GM12878 (cell line): ENCODE measurements around the gene MATN4. TPM values are rescaled to one million over a fixed set of nuclear protein-coding genes. Genes with fewer than 3 reads are reported as not detected.

Experiments used
- ATAC-seq: fragments of 200-7000 bp; cut with Tn5 transposase; 3 replicates; pipeline ENCODE4 v1.9.1; 2020; ENCODE audit warnings: mild to moderate bottlenecking, moderate library complexity
- BruUV-seq: library from RNA; stranded (reverse); fragments of 400-500 nt; replicated peaks from 2 replicates; lab custom pipeline; 2021; lab: Mats Ljungman, UMichigan
- CTCF ChIA-PET: fragments of 300-600 bp; sonication (Branson Sonifier 250); formaldehyde crosslinking; extraction: SDS; loops from one replicate; lab custom pipeline; 2021; ENCODE audit warnings: inconsistent platforms; lab: Yijun Ruan, JAX
- POLR2A ChIA-PET: fragments of 350-600 bp; formaldehyde crosslinking; extraction: SDS; loops from one replicate; lab custom pipeline; 2021; ENCODE audit warnings: inconsistent platforms; lab: Charles Lee
- RAD21 ChIA-PET: fragments of 300-600 bp; sonication (Branson Sonifier 250); formaldehyde crosslinking; loops from one replicate; lab custom pipeline; 2023; ENCODE audit warnings: antibody characterized with exemption; ENCODE audit not compliant: unreplicated experiment; lab: Charles Lee
- SMC1A ChIA-PET: fragments of 300-600 bp; sonication (Branson Sonifier 250); formaldehyde crosslinking; loops from one replicate; lab custom pipeline; 2023; ENCODE audit not compliant: unreplicated experiment, uncharacterized antibody; lab: Charles Lee
- DNase-seq: peaks from one replicate; pipeline ENCODE4 v3.0.0-alpha.2; 2011; ENCODE audit warnings: low read depth, low spot score
- FAIRE-seq: peaks from 3 replicates; lab custom pipeline; 2011; peaks lifted over from hg19 to GRCh38; lab: Jason Lieb, UNC
- H2AFZ ChIP-seq: 2 replicates; pipeline ENCODE4 v1.6.0; 2011; ENCODE audit warnings: low read depth, low read length, control low read depth; ENCODE audit not compliant: control insufficient read depth
- H3K27ac ChIP-seq: 2 replicates; pipeline ENCODE4 v1.5.1; 2011; ENCODE audit warnings: control low read depth; ENCODE audit not compliant: control insufficient read depth, insufficient read depth
- H3K27me3 ChIP-seq, 2 experiments: replicated peaks in 1 of 2; 2 replicates each; pipeline versions ENCODE4 v1.6.0 to v1.6.1; 2011; ENCODE audit warnings: low read length in 1 of 2; ENCODE audit not compliant: control insufficient read depth in 2 of 2, insufficient read depth in 2 of 2
- H3K36me3 ChIP-seq, 2 experiments: 2 replicates each; pipeline ENCODE4 v1.5.1; 2011; ENCODE audit warnings: low read length in 1 of 2; ENCODE audit not compliant: control insufficient read depth in 2 of 2, insufficient read depth in 2 of 2
- H3K4me1 ChIP-seq: 2 replicates; pipeline ENCODE4 v1.6.1; 2011; ENCODE audit warnings: mild to moderate bottlenecking, low read length, moderate library complexity, mixed read lengths; ENCODE audit not compliant: control insufficient read depth, insufficient read depth
- H3K4me2 ChIP-seq: 2 replicates; pipeline ENCODE4 v1.6.0; 2011; ENCODE audit warnings: control low read depth; ENCODE audit not compliant: control insufficient read depth, insufficient read depth
- H3K4me3 ChIP-seq: fragments of 200-600 bp; sonication (generic); 2 replicates; pipeline ENCODE4 v1.5.1; 2016
- H3K79me2 ChIP-seq: 2 replicates; pipeline ENCODE4 v1.6.0; 2011; ENCODE audit warnings: low read length; ENCODE audit not compliant: control insufficient read depth, insufficient read depth
- H3K9ac ChIP-seq: 2 replicates; pipeline ENCODE4 v1.8.0; 2011; ENCODE audit warnings: low read length, control low read depth, mixed read lengths; ENCODE audit not compliant: control insufficient read depth, insufficient read depth
- H3K9me3 ChIP-seq: replicated peaks from 3 replicates; pipeline ENCODE4 v1.5.1; 2011; ENCODE audit warnings: mild to moderate bottlenecking, low read length; ENCODE audit not compliant: control insufficient read depth, insufficient read depth
- H4K20me1 ChIP-seq: 2 replicates; pipeline ENCODE4 v1.6.0; 2011; ENCODE audit not compliant: control insufficient read depth, insufficient read depth
- ASH2L ChIP-seq: fragments of 300-600, 200-600 bp; sonication (generic); IDR thresholded peaks from 2 replicates; pipeline ENCODE4 v1.6.1; 2017; ENCODE audit warnings: low read depth, mild to moderate bottlenecking, borderline replicate concordance
- BRCA1 ChIP-seq: IDR thresholded peaks from 2 replicates; pipeline ENCODE4 v1.6.1; 2011; ENCODE audit warnings: low read depth, low read length, improper control_type of control experiment
- CBX3 ChIP-seq: fragments of 200-600 bp; sonication (generic); IDR thresholded peaks from 2 replicates; pipeline ENCODE4 v1.6.1; 2016; ENCODE audit warnings: low read depth, borderline replicate concordance
- CBX5 ChIP-seq: sonication (generic); IDR thresholded peaks from 2 replicates; pipeline ENCODE4 v1.6.1; 2016; ENCODE audit warnings: low read depth, moderate library complexity, mild to moderate bottlenecking, inconsistent platforms
- EGR1 ChIP-seq, 2 experiments: IDR thresholded peaks; 1 replicate in 1 of 2; 2 replicates in 1 of 2; pipeline ENCODE4 v1.6.1; 2011 to 2012; ENCODE audit warnings: low read depth in 2 of 2, low read length in 2 of 2, borderline replicate concordance in 1 of 2, mild to moderate bottlenecking in 1 of 2, moderate library complexity in 1 of 2
- HCFC1 ChIP-seq: fragments of 150-350 bp; IDR thresholded peaks from 2 replicates; pipeline ENCODE4 v1.6.1; 2014; ENCODE audit warnings: low read length
- IRF4 ChIP-seq: IDR thresholded peaks from 2 replicates; pipeline ENCODE4 v1.6.1; 2011; ENCODE audit warnings: low read depth, low read length
- KAT2A ChIP-seq: conservative IDR thresholded peaks from 2 replicates; pipeline ENCODE4 v1.6.1; 2011; ENCODE audit warnings: low read depth, low read length; ENCODE audit not compliant: control insufficient read depth
- POLR2AphosphoS5 ChIP-seq: IDR thresholded peaks from 2 replicates; pipeline ENCODE4 v1.6.1; 2011; ENCODE audit warnings: mild to moderate bottlenecking, low read length, inconsistent platforms
- SMAD5 ChIP-seq: IDR thresholded peaks from 2 replicates; pipeline ENCODE4 v1.6.1; 2016; ENCODE audit warnings: antibody characterized with exemption, low read depth
- ZNF207 ChIP-seq: fragments of 450-650 bp; IDR thresholded peaks from 2 replicates; pipeline ENCODE4 v1.6.1; 2014; ENCODE audit warnings: antibody characterized with exemption, mild to moderate bottlenecking, borderline replicate concordance
- whole genome bisulfite sequencing: methylation state at CpG from one replicate; pipeline ENCODE4 v1.1.6; 2016; ENCODE audit warnings: low lambda C conversion rate; ENCODE audit not compliant: insufficient replicate concordance, insufficient coverage; ENCODE audit errors: missing lambda C conversion rate; 5-methylcytosine and 5-hydroxymethylcytosine counted together
- in situ Hi-C: fragments of 300-500 bp; cut with MboI; formaldehyde crosslinking; loops from 9 replicates; pipeline ENCODE4 v1.14.3; 2018; ENCODE audit warnings: mixed read lengths
- intact Hi-C: fragments of 100-400 bp; cut with micrococcal nuclease; formaldehyde crosslinking; loops from one replicate; pipeline ENCODE4 v1.14.2; 2022; ENCODE audit not compliant: unreplicated experiment
- polyA plus RNA-seq, 11 experiments: library from polyadenylated mRNA; depleted of rRNA in 4 of 11; unstranded in 6 of 11; stranded (reverse) in 5 of 11; fragments of >200 nt; fragmentation: Nextera tagmentation in 4 of 11; fragmentation: Illumina TruSeq in 1 of 11; extraction: Ambion mirVana in 4 of 11; extraction: Trizol in 1 of 11; gene quantifications; 1 replicate in 1 of 11; 2 replicates in 10 of 11; pipeline versions ENCODE4 v1.2.1 to v1.2.3, GENCODE V29; 2011 to 2016; ENCODE audit warnings: inconsistent platforms in 2 of 11, missing spikeins in 2 of 11, low read depth in 1 of 11
- total RNA-seq, 4 experiments: library from RNA; depleted of rRNA in 3 of 4; stranded (reverse); fragments of >200 nt in 3 of 4; fragmentation: Illumina TruSeq in 1 of 4; extraction: Trizol in 1 of 4; gene quantifications; 2 replicates each; pipeline versions ENCODE4 v1.2.1 to v1.2.3, GENCODE V29; 2013 to 2021
- TF ChIP-seq, protein P1 (sequence below): fragments of 450-650 bp; formaldehyde crosslinking; IDR thresholded peaks from 2 replicates; pipeline ENCODE4 v1.4.0; 2020; ENCODE audit warnings: mild to moderate bottlenecking, moderate library complexity

The MATN4 gene
- total and polyA plus RNA-seq, 10 of the 15 experiments (the other 5 are each of a cell fraction or from before 2014, with no cell fraction given) = 0.10 to 0.15 TPM; not detected in 8

DNA sequence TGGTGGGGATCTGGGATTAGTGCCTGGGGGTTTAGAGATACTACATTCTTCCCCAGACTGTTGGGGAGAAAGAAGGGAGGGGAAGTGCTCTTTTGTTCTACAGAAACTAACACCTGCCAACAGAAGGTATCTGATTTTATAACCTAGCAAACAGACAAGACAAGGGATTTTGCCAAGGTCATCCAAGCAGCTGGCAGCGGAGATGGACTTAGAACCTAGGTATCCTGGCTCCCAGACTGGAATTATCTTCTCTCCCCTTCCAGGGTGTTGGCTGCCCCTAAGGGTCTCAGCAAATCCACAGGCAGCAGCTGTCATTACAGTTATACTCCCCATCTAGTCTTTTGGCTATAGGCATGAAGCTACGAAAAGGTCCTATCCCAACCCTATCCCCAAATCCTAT lies 31.7 kb upstream of the MATN4 start:
- Histone ChIP-seq H3K27me3 (no peaks in the 10 kb centered on the region), H3K9ac (no peak overlapping the region)
- CTCF ChIA-PET = interaction anchor here (1.2 to 1.5 kb wide), 2 partner anchors 49 to 431 kb away, joined by 3 to 4 read pairs; no protein-coding TSS in a partner anchor

More for the DNA sequence above, 31.7 kb upstream of the MATN4 start:
- FAIRE-seq = no peak
- ChIA-PET POLR2A (no interaction called here), RAD21 (no interaction called here), SMC1A (no interaction called here)
- H3K4me2 ChIP-seq = no peak overlapping the region
- H2AFZ ChIP-seq = no peak overlapping the region
- in situ Hi-C loops (no loop called here), intact Hi-C loops (no loop called here)
- H3K4me3 ChIP-seq = no peak overlapping the region
- no peak for DNase-seq
- H3K79me2 ChIP-seq = no peaks in the 10 kb centered on the region
- no peaks in the 10 kb centered on the region for H3K4me1 ChIP-seq
- no peaks in the 10 kb centered on the region for H3K36me3 ChIP-seq
- TF ChIP-seq, protein P1, sequence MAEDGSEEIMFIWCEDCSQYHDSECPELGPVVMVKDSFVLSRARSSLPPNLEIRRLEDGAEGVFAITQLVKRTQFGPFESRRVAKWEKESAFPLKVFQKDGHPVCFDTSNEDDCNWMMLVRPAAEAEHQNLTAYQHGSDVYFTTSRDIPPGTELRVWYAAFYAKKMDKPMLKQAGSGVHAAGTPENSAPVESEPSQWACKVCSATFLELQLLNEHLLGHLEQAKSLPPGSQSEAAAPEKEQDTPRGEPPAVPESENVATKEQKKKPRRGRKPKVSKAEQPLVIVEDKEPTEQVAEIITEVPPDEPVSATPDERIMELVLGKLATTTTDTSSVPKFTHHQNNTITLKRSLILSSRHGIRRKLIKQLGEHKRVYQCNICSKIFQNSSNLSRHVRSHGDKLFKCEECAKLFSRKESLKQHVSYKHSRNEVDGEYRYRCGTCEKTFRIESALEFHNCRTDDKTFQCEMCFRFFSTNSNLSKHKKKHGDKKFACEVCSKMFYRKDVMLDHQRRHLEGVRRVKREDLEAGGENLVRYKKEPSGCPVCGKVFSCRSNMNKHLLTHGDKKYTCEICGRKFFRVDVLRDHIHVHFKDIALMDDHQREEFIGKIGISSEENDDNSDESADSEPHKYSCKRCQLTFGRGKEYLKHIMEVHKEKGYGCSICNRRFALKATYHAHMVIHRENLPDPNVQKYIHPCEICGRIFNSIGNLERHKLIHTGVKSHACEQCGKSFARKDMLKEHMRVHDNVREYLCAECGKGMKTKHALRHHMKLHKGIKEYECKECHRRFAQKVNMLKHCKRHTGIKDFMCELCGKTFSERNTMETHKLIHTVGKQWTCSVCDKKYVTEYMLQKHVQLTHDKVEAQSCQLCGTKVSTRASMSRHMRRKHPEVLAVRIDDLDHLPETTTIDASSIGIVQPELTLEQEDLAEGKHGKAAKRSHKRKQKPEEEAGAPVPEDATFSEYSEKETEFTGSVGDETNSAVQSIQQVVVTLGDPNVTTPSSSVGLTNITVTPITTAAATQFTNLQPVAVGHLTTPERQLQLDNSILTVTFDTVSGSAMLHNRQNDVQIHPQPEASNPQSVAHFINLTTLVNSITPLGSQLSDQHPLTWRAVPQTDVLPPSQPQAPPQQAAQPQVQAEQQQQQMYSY (CRISPR knock-in tag) = no peak
- TF ChIP-seq EGR1 (IDR thresholded peaks at IDR 0.05; ENCODE audit: borderline replicate concordance in 1 of 2, low read depth in 2 of 2, low read length in 2 of 2) (no peak), POLR2AphosphoS5 (no peak), CBX3 (no peak), IRF4 (no peak), CBX5 (no peak), ZNF207 (no peak), BRCA1 (no peak), ASH2L (no peak), SMAD5 (no peak), KAT2A (no peak), HCFC1 (no peak)
- ATAC-seq = no peak
- peaks cover 2% of the 10 kb centered on the region; the same call in 1 of the 2 replicates for H4K20me1 ChIP-seq
- WGBS = 18% methylated on average over 2 of the region's 2 CpGs
- no peaks in the 10 kb centered on the region for H3K9me3 ChIP-seq
- BruUV-seq = no TSS peak
- no peak overlapping the region for H3K27ac ChIP-seq
